ENCODE results near the gene EXTL2. TPM values are rescaled to one million over a fixed set of nuclear protein-coding genes. Genes with fewer than 3 reads are reported as not detected.
A peak's percentile ranks its signal among the peaks of the same experiment; 100 is the strongest.

The EXTL2 gene
- total and polyA plus RNA-seq, 9 of the 15 experiments (the other 6 are each of a cell fraction or from before 2014, with no cell fraction given): 8.5 to 40.7 (median 26.0) TPM

GRCh38 chr1:100894603-100895539 is at the start of gene EXTL2 (continued):
- TF ChIP-seq ZBTB49 (CRISPR knock-in tag; IDR thresholded peaks at IDR 0.05; ENCODE audit: borderline replicate concordance): no peak
- TF ChIP-seq TCF3 (CRISPR knock-in tag; IDR thresholded peaks at IDR 0.05): no peak
- no peak for TF ChIP-seq SIRT6 (IDR thresholded peaks at IDR 0.05; ENCODE audit: low read depth, low read length)
- no peak for TF ChIP-seq PML (IDR thresholded peaks at IDR 0.05; ENCODE audit: low read length)
- no peak for TF ChIP-seq GMEB1 (CRISPR knock-in tag; IDR thresholded peaks at IDR 0.05)
- TF ChIP-seq ZNF274 (IDR thresholded peaks at IDR 0.05; ENCODE audit: borderline replicate concordance, low read depth, low read length): no peak
- no peak for TF ChIP-seq ZNF511 (CRISPR knock-in tag; IDR thresholded peaks at IDR 0.05)
- no peak for TF ChIP-seq SRSF9 (IDR thresholded peaks at IDR 0.05; ENCODE audit: borderline replicate concordance, low read depth, low read length)
- no peak for TF ChIP-seq NBN (IDR thresholded peaks at IDR 0.05; ENCODE audit: low read depth)
- no peak for TF ChIP-seq HNRNPH1 (optimal IDR thresholded peaks at IDR 0.05; ENCODE audit: low read depth, low read length)
- no peak for TF ChIP-seq YBX1 (IDR thresholded peaks at IDR 0.05)
- TF ChIP-seq EZH2 (IDR thresholded peaks at IDR 0.05; ENCODE audit: borderline replicate concordance, low read depth, low read length): no peak
- no peak for TF ChIP-seq BACH1 (tag; IDR thresholded peaks at IDR 0.05)
- peak; percentile 95 for TF ChIP-seq NR2C2 (CRISPR knock-in tag; IDR thresholded peaks at IDR 0.05)
- peak; percentile 99 for TF ChIP-seq NR2C2 (tag; IDR thresholded peaks at IDR 0.05)
- TF ChIP-seq PHF20 (IDR thresholded peaks at IDR 0.05; ENCODE audit: partially characterized antibody): no peak
- no peak for TF ChIP-seq BMI1 (IDR thresholded peaks at IDR 0.05; ENCODE audit: low read length)
- no peak for TF ChIP-seq BCLAF1 (IDR thresholded peaks at IDR 0.05; ENCODE audit: borderline replicate concordance in 1 of 2, control insufficient read depth in 1 of 2, low read depth in 2 of 2, low read length in 1 of 2)
- TF ChIP-seq ZNF23 (CRISPR knock-in tag; IDR thresholded peaks at IDR 0.05): no peak
- peak; percentile 64; the same call in 1 of the 2 replicates for TF ChIP-seq ELF1 (tag; IDR thresholded peaks at IDR 0.05)
- TF ChIP-seq RHOXF2B (CRISPR knock-in tag; conservative IDR thresholded peaks at IDR 0.05): no peak
